SK-N-SH treated with all-trans-retinoic acid at 6 μM for 48 hours (cell line): ENCODE results near the gene ST6GALNAC2.
A peak's percentile ranks its signal among the peaks of the same experiment; 100 is the strongest.
"Not testable (repeated sequence)": the region's sequence is repeated elsewhere in the genome, so short reads cannot be mapped to it uniquely, and the experiment has no call there.

Experiments used
- ATAC-seq: fragments of 200-7000 bp; cut with Tn5 transposase; 3 replicates; pipeline ENCODE4 v1.9.1; 2020; ENCODE audit warnings: mild to moderate bottlenecking, moderate library complexity
- ARNTL ChIP-seq: fragments of 450-650 bp; formaldehyde crosslinking; IDR thresholded peaks from 2 replicates; pipeline ENCODE4 v1.5.0; 2020; ENCODE audit warnings: low read depth, mild to moderate bottlenecking, moderate library complexity, borderline replicate concordance
- BACH2 ChIP-seq: fragments of 250-450 bp; sonication (Bioruptor Pico); IDR thresholded peaks from 2 replicates; pipeline ENCODE4 v1.9.0; 2021; ENCODE audit warnings: mild to moderate bottlenecking, borderline replicate concordance
- ESRRG ChIP-seq: fragments of 250-450 bp; sonication (Bioruptor Pico); IDR thresholded peaks from 2 replicates; pipeline ENCODE4 v1.6.1; 2021; ENCODE audit warnings: mild to moderate bottlenecking
- GLIS3 ChIP-seq: fragments of 250-450 bp; sonication (Bioruptor Pico); IDR thresholded peaks from 2 replicates; pipeline ENCODE4 v1.5.0; 2020; ENCODE audit warnings: mild to moderate bottlenecking, moderate library complexity
- PPARA ChIP-seq: fragments of 250-450 bp; sonication (Bioruptor Pico); IDR thresholded peaks from 2 replicates; pipeline ENCODE4 v1.5.0; 2020; ENCODE audit warnings: mild to moderate bottlenecking, borderline replicate concordance
- SNAI2 ChIP-seq: fragments of 250-450 bp; sonication (Bioruptor Pico); IDR thresholded peaks from 2 replicates; pipeline ENCODE4 v1.5.0; 2020; ENCODE audit warnings: mild to moderate bottlenecking, moderate library complexity
- TCF4 ChIP-seq: fragments of 250-450 bp; sonication (Bioruptor Pico); IDR thresholded peaks from 2 replicates; pipeline ENCODE4 v1.8.0; 2021; ENCODE audit warnings: mild to moderate bottlenecking, moderate library complexity, borderline replicate concordance
- ZC3H10 ChIP-seq: fragments of 250-450 bp; sonication (Bioruptor Pico); IDR thresholded peaks from 2 replicates; pipeline ENCODE4 v1.5.1; 2021; ENCODE audit warnings: mild to moderate bottlenecking, moderate library complexity
- ZFP3 ChIP-seq: fragments of 250-450 bp; sonication (Bioruptor Pico); IDR thresholded peaks from 2 replicates; pipeline ENCODE4 v1.5.0; 2020; ENCODE audit warnings: mild to moderate bottlenecking, moderate library complexity
- ZFP30 ChIP-seq: fragments of 450-650 bp; formaldehyde crosslinking; IDR thresholded peaks from 2 replicates; pipeline ENCODE4 v1.5.0; 2022; ENCODE audit warnings: mild to moderate bottlenecking, moderate library complexity
- ZNF565 ChIP-seq: fragments of 450-650 bp; formaldehyde crosslinking; conservative IDR thresholded peaks from 2 replicates; pipeline ENCODE4 v1.5.0; 2020; ENCODE audit warnings: low read depth, mild to moderate bottlenecking, moderate library complexity
- ZNF70 ChIP-seq: fragments of 450-650 bp; formaldehyde crosslinking; IDR thresholded peaks from 2 replicates; pipeline ENCODE4 v1.5.0; 2020; ENCODE audit warnings: mild to moderate bottlenecking, moderate library complexity
- TF ChIP-seq, protein P1 (sequence below): fragments of 250-450 bp; sonication (Bioruptor Pico); IDR thresholded peaks from 2 replicates; pipeline ENCODE4 v1.8.0; 2020; ENCODE audit warnings: mild to moderate bottlenecking, moderate library complexity, borderline replicate concordance
- TF ChIP-seq, protein P2 (sequence below): fragments of 250-450 bp; sonication (Bioruptor Pico); IDR thresholded peaks from 2 replicates; pipeline ENCODE4 v1.5.1; 2020; ENCODE audit warnings: low read depth, mild to moderate bottlenecking, moderate library complexity
- TF ChIP-seq, protein P3 (sequence below): fragments of 250-450 bp; sonication (Bioruptor Pico); IDR thresholded peaks from 2 replicates; pipeline ENCODE4 v1.5.0; 2020; ENCODE audit warnings: mild to moderate bottlenecking, moderate library complexity
- TF ChIP-seq, protein P4 (sequence below): fragments of 250-450 bp; sonication (Bioruptor Pico); IDR thresholded peaks from 2 replicates; pipeline ENCODE4 v1.5.1; 2021; ENCODE audit warnings: mild to moderate bottlenecking, moderate library complexity
- TF ChIP-seq, protein P5 (sequence below): fragments of 250-450 bp; sonication (Bioruptor Pico); IDR thresholded peaks from 2 replicates; pipeline ENCODE4 v1.8.0; 2021; ENCODE audit warnings: low read depth, mild to moderate bottlenecking, moderate library complexity, borderline replicate concordance

The ST6GALNAC2 gene

DNA sequence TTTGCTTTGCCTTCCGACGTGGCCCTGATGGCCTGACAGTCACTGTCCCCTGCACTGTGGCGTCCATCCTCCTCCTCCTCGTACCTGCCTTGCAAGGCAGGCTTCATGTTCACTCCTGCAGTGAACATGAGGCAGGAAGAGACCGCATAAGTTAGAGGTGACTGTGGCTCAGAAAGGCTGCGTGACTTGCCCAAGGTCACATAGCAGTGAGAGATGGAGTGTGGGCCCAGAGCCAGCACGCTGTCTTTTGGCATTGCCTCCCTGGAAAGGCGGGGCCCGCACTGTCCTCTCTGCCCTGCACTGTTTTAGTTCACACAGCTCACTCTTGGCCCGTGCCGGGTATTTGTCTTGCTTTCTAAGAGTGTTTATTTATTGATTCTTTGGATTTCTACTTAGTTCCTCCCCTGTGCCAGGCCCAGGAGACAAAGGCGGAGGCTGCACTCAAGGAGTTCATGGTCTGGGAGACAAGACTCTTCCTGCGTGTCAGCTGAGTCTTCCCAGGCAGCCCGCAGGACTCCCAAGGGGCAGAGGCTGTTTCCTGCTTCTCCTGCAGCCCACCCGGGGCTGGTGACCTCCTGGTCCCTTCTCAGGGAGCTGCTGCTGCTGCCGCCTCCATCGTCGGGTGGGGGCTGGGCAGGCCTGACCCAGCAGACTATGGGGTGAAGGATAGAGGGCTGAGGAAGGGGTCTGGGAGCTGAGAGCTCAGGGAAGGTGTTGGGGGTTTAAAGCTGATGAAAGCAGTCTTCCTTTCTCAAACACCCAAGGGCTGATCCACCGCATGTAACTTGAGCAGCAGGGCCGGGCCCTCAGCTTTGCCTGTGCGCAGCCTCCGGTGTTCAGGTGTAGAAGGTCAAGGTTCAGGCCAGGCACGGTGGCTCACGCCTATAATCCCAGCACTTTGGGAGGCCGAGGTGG is 60.8 kb downstream of the ST6GALNAC2 start:
- no peak; the same call in 2 of the 3 replicates for ATAC-seq
- TF ChIP-seq BACH2 (CRISPR knock-in tag) = no peak
- TF ChIP-seq, protein P1, sequence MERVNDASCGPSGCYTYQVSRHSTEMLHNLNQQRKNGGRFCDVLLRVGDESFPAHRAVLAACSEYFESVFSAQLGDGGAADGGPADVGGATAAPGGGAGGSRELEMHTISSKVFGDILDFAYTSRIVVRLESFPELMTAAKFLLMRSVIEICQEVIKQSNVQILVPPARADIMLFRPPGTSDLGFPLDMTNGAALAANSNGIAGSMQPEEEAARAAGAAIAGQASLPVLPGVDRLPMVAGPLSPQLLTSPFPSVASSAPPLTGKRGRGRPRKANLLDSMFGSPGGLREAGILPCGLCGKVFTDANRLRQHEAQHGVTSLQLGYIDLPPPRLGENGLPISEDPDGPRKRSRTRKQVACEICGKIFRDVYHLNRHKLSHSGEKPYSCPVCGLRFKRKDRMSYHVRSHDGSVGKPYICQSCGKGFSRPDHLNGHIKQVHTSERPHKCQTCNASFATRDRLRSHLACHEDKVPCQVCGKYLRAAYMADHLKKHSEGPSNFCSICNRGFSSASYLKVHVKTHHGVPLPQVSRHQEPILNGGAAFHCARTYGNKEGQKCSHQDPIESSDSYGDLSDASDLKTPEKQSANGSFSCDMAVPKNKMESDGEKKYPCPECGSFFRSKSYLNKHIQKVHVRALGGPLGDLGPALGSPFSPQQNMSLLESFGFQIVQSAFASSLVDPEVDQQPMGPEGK (CRISPR knock-in tag) = no peak
- TF ChIP-seq, protein P2, sequence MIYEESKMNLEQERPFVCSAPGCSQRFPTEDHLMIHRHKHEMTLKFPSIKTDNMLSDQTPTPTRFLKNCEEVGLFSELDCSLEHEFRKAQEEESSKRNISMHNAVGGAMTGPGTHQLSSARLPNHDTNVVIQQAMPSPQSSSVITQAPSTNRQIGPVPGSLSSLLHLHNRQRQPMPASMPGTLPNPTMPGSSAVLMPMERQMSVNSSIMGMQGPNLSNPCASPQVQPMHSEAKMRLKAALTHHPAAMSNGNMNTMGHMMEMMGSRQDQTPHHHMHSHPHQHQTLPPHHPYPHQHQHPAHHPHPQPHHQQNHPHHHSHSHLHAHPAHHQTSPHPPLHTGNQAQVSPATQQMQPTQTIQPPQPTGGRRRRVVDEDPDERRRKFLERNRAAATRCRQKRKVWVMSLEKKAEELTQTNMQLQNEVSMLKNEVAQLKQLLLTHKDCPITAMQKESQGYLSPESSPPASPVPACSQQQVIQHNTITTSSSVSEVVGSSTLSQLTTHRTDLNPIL = no peak
- TF ChIP-seq GLIS3 (CRISPR knock-in tag) = no peak
- TF ChIP-seq ZNF565 (CRISPR knock-in tag) = no peak
- TF ChIP-seq ZC3H10 (CRISPR knock-in tag) = no peak
- no peak for TF ChIP-seq PPARA (CRISPR knock-in tag)
- TF ChIP-seq ZFP3 (CRISPR knock-in tag) = no peak

DNA sequence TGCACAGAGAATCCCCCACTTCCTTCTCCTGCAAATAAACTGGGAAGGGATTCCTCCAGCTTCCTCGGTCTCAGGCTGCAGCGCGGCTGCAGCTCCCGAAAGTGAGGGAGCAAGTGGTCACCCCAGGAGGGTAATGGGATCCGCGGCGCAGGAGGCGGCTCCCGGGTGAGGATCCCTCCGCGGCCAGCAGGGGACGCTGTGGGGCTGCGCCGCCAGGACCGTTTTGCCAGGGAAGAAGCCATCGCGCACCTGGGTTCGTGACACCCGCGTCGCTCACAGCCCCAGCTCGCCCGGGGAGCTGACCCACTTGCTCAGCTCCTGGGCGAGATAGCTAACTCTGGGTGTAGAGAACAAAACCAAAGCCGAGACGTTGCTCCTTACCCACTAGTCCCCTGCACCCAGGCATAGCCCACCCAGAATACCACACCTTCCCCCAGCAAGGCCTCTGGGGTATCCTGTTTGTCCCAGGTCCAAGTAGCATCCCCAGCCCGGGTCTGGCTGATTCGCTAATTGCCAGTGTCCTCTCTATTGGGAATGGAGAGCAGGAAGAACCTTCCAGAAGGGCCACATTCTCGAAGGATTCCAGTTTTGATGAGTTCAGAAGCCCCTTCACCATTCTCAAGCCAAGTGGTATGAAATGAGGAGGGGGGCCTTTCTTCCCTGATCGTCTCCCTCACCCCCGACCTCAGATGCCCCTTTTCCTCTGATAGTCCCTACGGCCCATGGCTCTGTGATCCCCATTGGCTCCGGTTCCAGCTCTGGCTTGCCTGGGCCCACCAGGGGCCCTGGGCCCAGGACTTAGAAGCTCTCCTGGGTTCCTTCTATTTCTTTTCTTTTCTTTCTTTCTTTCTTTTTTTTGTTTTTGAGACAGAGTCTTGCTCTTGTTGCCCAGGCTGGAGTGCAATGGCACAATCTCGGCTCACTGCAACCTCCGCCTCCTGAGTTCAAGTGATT is 62.3 kb downstream of the ST6GALNAC2 start:
- peak; percentile 89 for ATAC-seq

DNA sequence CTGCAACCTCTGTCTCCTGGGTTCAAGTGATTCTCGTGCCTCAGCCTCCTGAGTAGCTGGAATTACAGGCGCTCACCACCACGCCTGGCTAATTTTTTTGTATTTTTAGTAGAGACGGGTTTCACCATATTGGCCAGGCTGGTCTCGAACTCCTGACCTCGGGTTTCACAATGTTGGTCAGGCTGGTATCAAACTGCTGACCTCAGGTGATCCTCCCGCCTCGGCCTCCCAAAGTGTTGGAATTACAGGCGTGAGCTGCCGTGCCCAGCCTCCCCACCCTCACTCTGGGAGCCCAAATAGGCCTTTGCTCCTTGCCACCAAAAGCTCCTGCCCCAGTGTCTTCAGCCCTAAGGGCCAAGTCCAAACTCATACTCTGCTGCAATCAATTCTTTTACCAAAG is 64.0 kb downstream of the ST6GALNAC2 start:
- ATAC-seq = not testable (repeated sequence)

More for the DNA sequence above, 62.3 kb downstream of the ST6GALNAC2 start:
- TF ChIP-seq, protein P1 (CRISPR knock-in tag) = no peak
- TF ChIP-seq ARNTL (CRISPR knock-in tag) = 0 out of 2 replicates have a peak, but pooled peaks have one; percentile 8
- TF ChIP-seq ZFP30 = peak; percentile 37; the same call in 1 of the 2 replicates
- TF ChIP-seq, protein P3, sequence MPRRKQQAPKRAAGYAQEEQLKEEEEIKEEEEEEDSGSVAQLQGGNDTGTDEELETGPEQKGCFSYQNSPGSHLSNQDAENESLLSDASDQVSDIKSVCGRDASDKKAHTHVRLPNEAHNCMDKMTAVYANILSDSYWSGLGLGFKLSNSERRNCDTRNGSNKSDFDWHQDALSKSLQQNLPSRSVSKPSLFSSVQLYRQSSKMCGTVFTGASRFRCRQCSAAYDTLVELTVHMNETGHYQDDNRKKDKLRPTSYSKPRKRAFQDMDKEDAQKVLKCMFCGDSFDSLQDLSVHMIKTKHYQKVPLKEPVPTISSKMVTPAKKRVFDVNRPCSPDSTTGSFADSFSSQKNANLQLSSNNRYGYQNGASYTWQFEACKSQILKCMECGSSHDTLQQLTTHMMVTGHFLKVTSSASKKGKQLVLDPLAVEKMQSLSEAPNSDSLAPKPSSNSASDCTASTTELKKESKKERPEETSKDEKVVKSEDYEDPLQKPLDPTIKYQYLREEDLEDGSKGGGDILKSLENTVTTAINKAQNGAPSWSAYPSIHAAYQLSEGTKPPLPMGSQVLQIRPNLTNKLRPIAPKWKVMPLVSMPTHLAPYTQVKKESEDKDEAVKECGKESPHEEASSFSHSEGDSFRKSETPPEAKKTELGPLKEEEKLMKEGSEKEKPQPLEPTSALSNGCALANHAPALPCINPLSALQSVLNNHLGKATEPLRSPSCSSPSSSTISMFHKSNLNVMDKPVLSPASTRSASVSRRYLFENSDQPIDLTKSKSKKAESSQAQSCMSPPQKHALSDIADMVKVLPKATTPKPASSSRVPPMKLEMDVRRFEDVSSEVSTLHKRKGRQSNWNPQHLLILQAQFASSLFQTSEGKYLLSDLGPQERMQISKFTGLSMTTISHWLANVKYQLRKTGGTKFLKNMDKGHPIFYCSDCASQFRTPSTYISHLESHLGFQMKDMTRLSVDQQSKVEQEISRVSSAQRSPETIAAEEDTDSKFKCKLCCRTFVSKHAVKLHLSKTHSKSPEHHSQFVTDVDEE (CRISPR knock-in tag) = 0 out of 2 replicates have a peak, but pooled peaks have one; percentile 61

DNA sequence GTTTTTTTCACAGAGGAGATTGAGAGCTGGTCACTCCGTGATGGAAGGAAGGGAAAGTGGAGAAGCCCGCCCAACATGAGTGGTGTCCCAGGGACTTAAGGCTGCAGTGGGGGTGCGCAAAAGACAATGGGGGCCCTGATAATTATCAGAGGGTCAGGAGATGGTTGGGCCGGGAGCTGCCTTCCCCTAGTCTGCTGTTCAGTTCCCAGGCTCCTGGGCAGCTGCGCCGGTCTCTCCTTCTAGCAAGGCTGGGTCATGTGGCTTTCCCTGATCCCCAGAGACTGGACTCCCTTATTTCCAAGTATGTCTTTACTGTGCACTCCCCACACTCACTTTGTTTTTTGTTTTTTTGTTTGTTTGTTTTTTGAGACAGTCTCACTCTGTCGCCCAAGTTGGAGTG is 64.4 kb downstream of the ST6GALNAC2 start:
- ATAC-seq = no peak
- TF ChIP-seq, protein P1 (CRISPR knock-in tag) = no peak
- TF ChIP-seq ESRRG (no peak), GLIS3 (CRISPR knock-in tag) (no peak), ZNF565 (CRISPR knock-in tag) (no peak), ZFP30 (no peak), ZNF70 (CRISPR knock-in tag) (no peak), ZFP3 (CRISPR knock-in tag) (no peak), SNAI2 (CRISPR knock-in tag) (no peak), TCF4 (CRISPR knock-in tag) (no peak)
- TF ChIP-seq, protein P4, sequence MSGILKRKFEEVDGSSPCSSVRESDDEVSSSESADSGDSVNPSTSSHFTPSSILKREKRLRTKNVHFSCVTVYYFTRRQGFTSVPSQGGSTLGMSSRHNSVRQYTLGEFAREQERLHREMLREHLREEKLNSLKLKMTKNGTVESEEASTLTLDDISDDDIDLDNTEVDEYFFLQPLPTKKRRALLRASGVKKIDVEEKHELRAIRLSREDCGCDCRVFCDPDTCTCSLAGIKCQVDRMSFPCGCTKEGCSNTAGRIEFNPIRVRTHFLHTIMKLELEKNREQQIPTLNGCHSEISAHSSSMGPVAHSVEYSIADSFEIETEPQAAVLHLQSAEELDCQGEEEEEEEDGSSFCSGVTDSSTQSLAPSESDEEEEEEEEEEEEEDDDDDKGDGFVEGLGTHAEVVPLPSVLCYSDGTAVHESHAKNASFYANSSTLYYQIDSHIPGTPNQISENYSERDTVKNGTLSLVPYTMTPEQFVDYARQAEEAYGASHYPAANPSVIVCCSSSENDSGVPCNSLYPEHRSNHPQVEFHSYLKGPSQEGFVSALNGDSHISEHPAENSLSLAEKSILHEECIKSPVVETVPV (CRISPR knock-in tag) = no peak
- TF ChIP-seq, protein P5, sequence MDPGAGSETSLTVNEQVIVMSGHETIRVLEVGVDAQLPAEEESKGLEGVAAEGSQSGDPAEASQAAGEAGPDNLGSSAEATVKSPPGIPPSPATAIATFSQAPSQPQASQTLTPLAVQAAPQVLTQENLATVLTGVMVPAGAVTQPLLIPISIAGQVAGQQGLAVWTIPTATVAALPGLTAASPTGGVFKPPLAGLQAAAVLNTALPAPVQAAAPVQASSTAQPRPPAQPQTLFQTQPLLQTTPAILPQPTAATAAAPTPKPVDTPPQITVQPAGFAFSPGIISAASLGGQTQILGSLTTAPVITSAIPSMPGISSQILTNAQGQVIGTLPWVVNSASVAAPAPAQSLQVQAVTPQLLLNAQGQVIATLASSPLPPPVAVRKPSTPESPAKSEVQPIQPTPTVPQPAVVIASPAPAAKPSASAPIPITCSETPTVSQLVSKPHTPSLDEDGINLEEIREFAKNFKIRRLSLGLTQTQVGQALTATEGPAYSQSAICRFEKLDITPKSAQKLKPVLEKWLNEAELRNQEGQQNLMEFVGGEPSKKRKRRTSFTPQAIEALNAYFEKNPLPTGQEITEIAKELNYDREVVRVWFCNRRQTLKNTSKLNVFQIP (CRISPR knock-in tag) = no peak
